ENCODE data around the gene AOC1. TPM values are rescaled to one million over a fixed set of nuclear protein-coding genes. Genes with fewer than 3 reads are reported as not detected.

Gene AOC1
- total RNA-seq, 2 experiments from 2014 or later: not detected

GRCh38 chr7:150838965-150839650 is 13.2 kb upstream of the AOC1 start:
- no peak for ATAC-seq
- H3K9me3 Mint-ChIP-seq (ENCODE audit: insufficient read depth): no peaks in the 10 kb centered on the region
- ChIA-PET CTCF (no interaction called here), POLR2A (no interaction called here)
- peaks cover 15% of the 10 kb centered on the region for H3K27me3 Mint-ChIP-seq (ENCODE audit: low read depth)
- H3K27ac Mint-ChIP-seq: no peak overlapping the region
- H3K36me3 Mint-ChIP-seq (ENCODE audit: low read depth): no peaks in the 10 kb centered on the region
- DNase-seq: no peak
- H3K4me1 Mint-ChIP-seq (ENCODE audit: low read depth): no peaks in the 10 kb centered on the region
- H3K4me3 Mint-ChIP-seq: no peak overlapping the region

GRCh38 chr7:150842018-150842417 is 10.3 kb upstream of the AOC1 start:
- ChIA-PET CTCF (no interaction called here), POLR2A (no interaction called here)
- H3K9me3 Mint-ChIP-seq (ENCODE audit: insufficient read depth): no peaks in the 10 kb centered on the region

GRCh38 chr7:150842716-150843115 is 9.6 kb upstream of the AOC1 start:
- DNase-seq (no peak), ATAC-seq (no peak)
- no peak overlapping the region for H3K27ac Mint-ChIP-seq
- no peak overlapping the region for H3K4me3 Mint-ChIP-seq
- ChIA-PET POLR2A (no interaction called here), CTCF (no interaction called here)
- no peaks in the 10 kb centered on the region for H3K4me1 Mint-ChIP-seq (ENCODE audit: low read depth)
- no peaks in the 10 kb centered on the region for H3K9me3 Mint-ChIP-seq (ENCODE audit: insufficient read depth)
- no peaks in the 10 kb centered on the region for H3K36me3 Mint-ChIP-seq (ENCODE audit: low read depth)
- H3K27me3 Mint-ChIP-seq (ENCODE audit: low read depth): peaks cover 18% of the 10 kb centered on the region

More at GRCh38 chr7:150842018-150842417, 10.3 kb upstream of the AOC1 start:
- Mint-ChIP-seq H3K36me3 (ENCODE audit: low read depth) (no peaks in the 10 kb centered on the region), H3K27me3 (ENCODE audit: low read depth) (peaks cover 18% of the 10 kb centered on the region), H3K27ac (no peak overlapping the region), H3K4me1 (ENCODE audit: low read depth) (no peaks in the 10 kb centered on the region), H3K4me3 (no peak overlapping the region)
- no peak for DNase-seq
- no peak for ATAC-seq

GRCh38 chr7:150845421-150845861 is 6.9 kb upstream of the AOC1 start:
- no peak for ATAC-seq
- ChIA-PET POLR2A (no interaction called here), CTCF (no interaction called here)
- peaks cover 17% of the 10 kb centered on the region for H3K27me3 Mint-ChIP-seq (ENCODE audit: low read depth)
- no peaks in the 10 kb centered on the region for H3K4me1 Mint-ChIP-seq (ENCODE audit: low read depth)
- no peaks in the 10 kb centered on the region for H3K9me3 Mint-ChIP-seq (ENCODE audit: insufficient read depth)
- H3K36me3 Mint-ChIP-seq (ENCODE audit: low read depth): no peaks in the 10 kb centered on the region
- DNase-seq: no peak
- no peak overlapping the region for H3K4me3 Mint-ChIP-seq
- H3K27ac Mint-ChIP-seq: no peak overlapping the region

GRCh38 chr7:150846291-150847115 is 5.8 kb upstream of the AOC1 start:
- ATAC-seq (no peak), DNase-seq (no peak)
- POLR2A ChIA-PET: no interaction called here
- Mint-ChIP-seq H3K9me3 (ENCODE audit: insufficient read depth) (no peaks in the 10 kb centered on the region), H3K27me3 (ENCODE audit: low read depth) (peaks cover 24% of the 10 kb centered on the region), H3K4me3 (no peak overlapping the region), H3K4me1 (ENCODE audit: low read depth) (peaks cover under 1% of the 10 kb centered on the region), H3K36me3 (ENCODE audit: low read depth) (no peaks in the 10 kb centered on the region), H3K27ac (no peak overlapping the region)
- CTCF ChIA-PET: interaction anchor here (1.5 kb wide), 1 partner anchor 538 kb away, joined by 3 read pairs; no protein-coding TSS in a partner anchor

- ChIA-PET CTCF (interaction anchor here (1.5 kb wide), 1 partner anchor 539 kb away, joined by 3 read pairs; no protein-coding TSS in a partner anchor), POLR2A (interaction anchor here (0.6 kb wide), 1 partner anchor 415 kb away, joined by 3 read pairs; no protein-coding TSS in a partner anchor)
- ATAC-seq (no peak), DNase-seq (no peak)
- H3K27ac Mint-ChIP-seq: no peak overlapping the region
- H3K4me1 Mint-ChIP-seq (ENCODE audit: low read depth): peaks cover 10% of the 10 kb centered on the region
- no peaks in the 10 kb centered on the region for H3K36me3 Mint-ChIP-seq (ENCODE audit: low read depth)
- peaks cover 31% of the 10 kb centered on the region for H3K27me3 Mint-ChIP-seq (ENCODE audit: low read depth)
- no peak overlapping the region for H3K4me3 Mint-ChIP-seq
- H3K9me3 Mint-ChIP-seq (ENCODE audit: insufficient read depth): no peaks in the 10 kb centered on the region
Measured at GRCh38 chr7:150847536-150847935, 4.8 kb upstream of the AOC1 start.

GRCh38 chr7:150848111-150848510 is 4.2 kb upstream of the AOC1 start:
- ChIA-PET POLR2A (no interaction called here), CTCF (no interaction called here)
- peaks cover 31% of the 10 kb centered on the region for H3K27me3 Mint-ChIP-seq (ENCODE audit: low read depth)
- H3K9me3 Mint-ChIP-seq (ENCODE audit: insufficient read depth): no peaks in the 10 kb centered on the region
- H3K4me1 Mint-ChIP-seq (ENCODE audit: low read depth): peaks cover 10% of the 10 kb centered on the region
- H3K36me3 Mint-ChIP-seq (ENCODE audit: low read depth): no peaks in the 10 kb centered on the region
- no peak for ATAC-seq
- no peak overlapping the region for H3K4me3 Mint-ChIP-seq
- DNase-seq: no peak
- H3K27ac Mint-ChIP-seq: no peak overlapping the region

- DNase-seq (peak; percentile 14), ATAC-seq (no peak)
- H3K4me3 Mint-ChIP-seq: no peak overlapping the region
- ChIA-PET CTCF (no interaction called here), POLR2A (no interaction called here)
- H3K27ac Mint-ChIP-seq: no peak overlapping the region
- H3K27me3 Mint-ChIP-seq (ENCODE audit: low read depth): peaks cover 31% of the 10 kb centered on the region
- H3K4me1 Mint-ChIP-seq (ENCODE audit: low read depth): peaks cover 10% of the 10 kb centered on the region
- no peaks in the 10 kb centered on the region for H3K9me3 Mint-ChIP-seq (ENCODE audit: insufficient read depth)
- H3K36me3 Mint-ChIP-seq (ENCODE audit: low read depth): no peaks in the 10 kb centered on the region
Measured at GRCh38 chr7:150848561-150849115, 3.7 kb upstream of the AOC1 start.

GRCh38 chr7:150849204-150849775 is 3.0 kb upstream of the AOC1 start:
- H3K4me3 Mint-ChIP-seq: no peak overlapping the region
- no peaks in the 10 kb centered on the region for H3K36me3 Mint-ChIP-seq (ENCODE audit: low read depth)
- H3K4me1 Mint-ChIP-seq (ENCODE audit: low read depth): peaks cover 10% of the 10 kb centered on the region
- DNase-seq (peak; percentile 17), ATAC-seq (no peak)
- H3K27me3 Mint-ChIP-seq (ENCODE audit: low read depth): peaks cover 29% of the 10 kb centered on the region
- H3K9me3 Mint-ChIP-seq (ENCODE audit: insufficient read depth): no peaks in the 10 kb centered on the region
- no peak overlapping the region for H3K27ac Mint-ChIP-seq
- ChIA-PET POLR2A (no interaction called here), CTCF (no interaction called here)

GRCh38 chr7:150850273-150850672 is 2.0 kb upstream of the AOC1 start:
- Mint-ChIP-seq H3K36me3 (ENCODE audit: low read depth) (no peaks in the 10 kb centered on the region), H3K27ac (no peak overlapping the region), H3K4me3 (no peak overlapping the region), H3K27me3 (ENCODE audit: low read depth) (peaks cover 27% of the 10 kb centered on the region), H3K9me3 (ENCODE audit: insufficient read depth) (no peaks in the 10 kb centered on the region), H3K4me1 (ENCODE audit: low read depth) (peaks cover 10% of the 10 kb centered on the region)
- ChIA-PET POLR2A (no interaction called here), CTCF (interaction anchor here (0.6 kb wide), 1 partner anchor 446 kb away, joined by 3 read pairs; no protein-coding TSS in a partner anchor)
- DNase-seq (no peak), ATAC-seq (no peak)

- Mint-ChIP-seq H3K27ac (no peak overlapping the region), H3K4me3 (no peak overlapping the region), H3K27me3 (ENCODE audit: low read depth) (peaks cover 22% of the 10 kb centered on the region), H3K4me1 (ENCODE audit: low read depth) (peaks cover 10% of the 10 kb centered on the region), H3K36me3 (ENCODE audit: low read depth) (no peaks in the 10 kb centered on the region), H3K9me3 (ENCODE audit: insufficient read depth) (no peaks in the 10 kb centered on the region)
- POLR2A ChIA-PET: no interaction called here
- CTCF ChIA-PET: no interaction called here
- ATAC-seq: no peak
- peak; percentile 20 for DNase-seq
Measured at GRCh38 chr7:150851492-150852370, 586 bp upstream of the AOC1 start.

Measured in activated CD8-positive, alpha-beta T cell treated with anti-CD3 and anti-CD28 coated beads, Interleukin-2, amount 10 ng/mL, durations not matched to agents 7 days and 5 days (primary cell).